Tibial artery (tissue), 4 donors: ENCODE results near the gene VPS72.

Experiments
- DNase-seq, 2 donors: peaks; one replicate each; pipeline ENCODE4 v3.0.0-alpha.2; 2019
- H3K27ac ChIP-seq, 2 donors: fragments of 200-600 bp; sonication (generic) in 1 of 2; 1 replicate in 1 of 2; 2 replicates in 1 of 2; pipeline ENCODE4 v1.5.1; 2018 to 2019; ENCODE audit warnings: mild to moderate bottlenecking in 1 of 2
- H3K27me3 ChIP-seq, 2 donors: fragments of 200-600 bp; sonication (generic) in 1 of 2; one replicate each; pipeline versions ENCODE4 v1.5.1 to v1.6.0; 2016 to 2019
- H3K36me3 ChIP-seq, 3 donors: fragments of 200-600 bp; sonication (generic) in 2 of 3; one replicate each; pipeline ENCODE4 v1.5.1; 2016 to 2019; ENCODE audit warnings: mild to moderate bottlenecking in 2 of 3
- H3K4me1 ChIP-seq, 4 donors: fragments of 200-600 bp; sonication (generic) in 2 of 4; 1 replicate in 3 of 4; 2 replicates in 1 of 4; pipeline ENCODE4 v1.5.1; 2016 to 2019
- H3K4me3 ChIP-seq, 2 donors: fragments of 200-600 bp; sonication (generic) in 1 of 2; 1 replicate in 1 of 2; 2 replicates in 1 of 2; pipeline ENCODE4 v1.5.1; 2018 to 2019; ENCODE audit warnings: mild to moderate bottlenecking in 2 of 2
- H3K9me3 ChIP-seq, 3 donors: fragments of 200-600 bp; sonication (generic) in 1 of 3; one replicate each; pipeline ENCODE4 v1.5.1; 2016 to 2019
- CTCF ChIP-seq, 2 experiments: fragments of 200-600 bp in 1 of 2; fragments of 450-650 bp in 1 of 2; IDR thresholded peaks; one replicate each; pipeline ENCODE4 v1.5.1; 2017 to 2019; ENCODE audit warnings: antibody characterized with exemption in 2 of 2, mild to moderate bottlenecking in 1 of 2, moderate library complexity in 1 of 2
- intact Hi-C: fragments of 100-400 bp; cut with DNase I; formaldehyde crosslinking; loops from one replicate; pipeline ENCODE4 v1.15.0; 2023; ENCODE audit warnings: low total_unique reads

VPS72 gene

GRCh38 chr1:151189637-151190445 lies at the start of gene VPS72:
Gene VPS72 (minus strand): TSS chr1:151190197. CDS start chr1:151190121, 76 bp downstream.
- peaks cover 6 to 12% (median 11%) of the 10 kb centered on the region in 3 donors for H3K36me3 ChIP-seq
- peak in 1 of 2 experiments; percentile 49 for TF ChIP-seq CTCF (IDR thresholded peaks at IDR 0.05)
- H3K9me3 ChIP-seq: no peaks in the 10 kb centered on the region
- H3K27ac ChIP-seq: peak within 1 kb of the TSS; percentile 92 to 95
- H3K27me3 ChIP-seq: no peaks in the 10 kb centered on the region
- peaks cover 0 to 34% (median 25%) of the 10 kb centered on the region in 4 donors for H3K4me1 ChIP-seq
- peak; percentile 87 to 90 for DNase-seq
- intact Hi-C loops: loop anchor here (5.0 to 10.0 kb wide), 2 partner anchors 62 to 155 kb away; partner anchors contain the start of genes PSMD4 and RFX5
- peak within 1 kb of the TSS; percentile 85 to 91 for H3K4me3 ChIP-seq

- no peak overlapping the region for H3K4me3 ChIP-seq
- no peak for TF ChIP-seq CTCF (IDR thresholded peaks at IDR 0.05)
- H3K27me3 ChIP-seq: no peaks in the 10 kb centered on the region
- H3K4me1 ChIP-seq: no peaks in the 10 kb centered on the region
- H3K9me3 ChIP-seq: no peaks in the 10 kb centered on the region
- no peak for DNase-seq
- no peak overlapping the region for H3K27ac ChIP-seq
- peaks cover 97 to 100% (median 100%) of the 10 kb centered on the region in 3 donors for H3K36me3 ChIP-seq
- intact Hi-C loops: no loop called here
These were observed 48.4 kb upstream of the VPS72 start for GRCh38 chr1:151238467-151238739.

- DNase-seq: no peak
- TF ChIP-seq CTCF (IDR thresholded peaks at IDR 0.05): no peak
- Histone ChIP-seq H3K36me3 (peaks cover 95 to 100% (median 100%) of the 10 kb centered on the region in 3 donors), H3K9me3 (no peaks in the 10 kb centered on the region), H3K4me3 (no peak overlapping the region), H3K4me1 (no peaks in the 10 kb centered on the region), H3K27me3 (no peaks in the 10 kb centered on the region), H3K27ac (no peak overlapping the region)
- intact Hi-C loops: no loop called here
These were observed 47.9 kb upstream of the VPS72 start for GRCh38 chr1:151237678-151238466.

- Histone ChIP-seq H3K27me3 (no peaks in the 10 kb centered on the region), H3K27ac (no peak overlapping the region), H3K36me3 (peaks cover 95 to 100% (median 100%) of the 10 kb centered on the region in 3 donors), H3K9me3 (no peaks in the 10 kb centered on the region), H3K4me3 (no peak overlapping the region), H3K4me1 (no peaks in the 10 kb centered on the region)
- intact Hi-C loops: no loop called here
- no peak for TF ChIP-seq CTCF (IDR thresholded peaks at IDR 0.05)
- DNase-seq: no peak
These were observed 45.2 kb upstream of the VPS72 start for GRCh38 chr1:151235235-151235634.

GRCh38 chr1:151222130-151222529 lies 32.1 kb upstream of the VPS72 start:
- no peak overlapping the region for H3K4me3 ChIP-seq
- H3K27ac ChIP-seq: no peak overlapping the region
- no peaks in the 10 kb centered on the region for H3K27me3 ChIP-seq
- H3K4me1 ChIP-seq: peaks cover 0 to 10% (median 2%) of the 10 kb centered on the region in 4 donors
- intact Hi-C loops: no loop called here
- peaks cover 9 to 48% (median 14%) of the 10 kb centered on the region in 3 donors for H3K36me3 ChIP-seq
- no peaks in the 10 kb centered on the region for H3K9me3 ChIP-seq
- DNase-seq: peak in 1 of 2 donors; percentile 19
- TF ChIP-seq CTCF (IDR thresholded peaks at IDR 0.05): no peak
